Measurements from ENCODE around the gene FASTK.

DNA sequence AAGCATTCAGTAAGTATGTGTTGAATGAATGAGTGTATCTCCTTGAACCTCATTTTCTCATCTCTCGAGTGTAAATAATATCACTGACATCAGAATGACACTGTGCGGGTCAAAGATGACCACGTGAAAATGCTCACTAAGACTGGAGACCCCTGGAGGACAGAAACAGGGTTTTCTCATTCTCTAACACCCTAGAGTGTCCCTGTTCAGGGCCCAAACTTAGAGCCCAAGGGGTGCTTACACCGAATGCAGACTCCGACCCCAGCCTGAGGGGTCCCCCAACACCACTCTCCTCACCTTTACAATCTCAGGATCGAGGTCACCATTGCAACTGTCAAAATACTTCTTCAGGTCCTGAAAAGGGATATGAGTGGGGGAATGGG, 24.3 kb downstream of the FASTK start:
- TF ChIP-seq RCOR1 (IDR thresholded peaks at IDR 0.05; ENCODE audit: insufficient replicate concordance, low read length) (no peak), CHD1 (IDR thresholded peaks at IDR 0.05; ENCODE audit: low read depth, low read length) (no peak), MXI1 (IDR thresholded peaks at IDR 0.05; ENCODE audit: borderline replicate concordance, low read depth, low read length) (no peak), POLR2A (IDR thresholded peaks at IDR 0.05; ENCODE audit: low read depth, low read length) (no peak)
- TF ChIP-seq, protein P1, sequence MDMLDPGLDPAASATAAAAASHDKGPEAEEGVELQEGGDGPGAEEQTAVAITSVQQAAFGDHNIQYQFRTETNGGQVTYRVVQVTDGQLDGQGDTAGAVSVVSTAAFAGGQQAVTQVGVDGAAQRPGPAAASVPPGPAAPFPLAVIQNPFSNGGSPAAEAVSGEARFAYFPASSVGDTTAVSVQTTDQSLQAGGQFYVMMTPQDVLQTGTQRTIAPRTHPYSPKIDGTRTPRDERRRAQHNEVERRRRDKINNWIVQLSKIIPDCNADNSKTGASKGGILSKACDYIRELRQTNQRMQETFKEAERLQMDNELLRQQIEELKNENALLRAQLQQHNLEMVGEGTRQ (IDR thresholded peaks at IDR 0.05; ENCODE audit: low read depth, low read length) = no peak
